Small intestine (tissue), 16 donors: Measurements from ENCODE around the gene ZNF616. TPM values are rescaled to one million over a fixed set of nuclear protein-coding genes. Genes with fewer than 3 reads are reported as not detected.

Experiments used
- DNase-seq, 2 donors: peaks; one replicate each; pipeline versions ENCODE4 v3.0.0 to v3.0.0-alpha.2; 2013
- FAIRE-seq: peaks from 2 replicates; lab custom pipeline; 2012; peaks lifted over from hg19 to GRCh38; lab: Jason Lieb, UNC
- H3K27ac ChIP-seq, 3 donors: one replicate each; pipeline ENCODE4 v1.5.1; 2013; ENCODE audit warnings: low read length in 2 of 3, mild to moderate bottlenecking in 2 of 3, control low read depth in 1 of 3, inconsistent platforms in 1 of 3, low read depth in 1 of 3, moderate library complexity in 1 of 3
- H3K27me3 ChIP-seq, 3 donors: one replicate each; pipeline ENCODE4 v1.6.1; 2013; ENCODE audit warnings: low read length in 3 of 3, inconsistent platforms in 1 of 3; ENCODE audit not compliant: control insufficient read depth in 3 of 3, insufficient read depth in 3 of 3
- H3K36me3 ChIP-seq, 3 donors: one replicate each; pipeline ENCODE4 v1.6.1; 2013; ENCODE audit warnings: low read length in 3 of 3, inconsistent platforms in 1 of 3, low read depth in 1 of 3, mild to moderate bottlenecking in 1 of 3, moderate library complexity in 1 of 3; ENCODE audit not compliant: control insufficient read depth in 3 of 3, insufficient read depth in 2 of 3
- H3K4me1 ChIP-seq, 3 donors: one replicate each; pipeline ENCODE4 v1.6.1; 2013; ENCODE audit warnings: low read length in 2 of 3, inconsistent platforms in 1 of 3, low read depth in 1 of 3, mild to moderate bottlenecking in 1 of 3, moderate library complexity in 1 of 3; ENCODE audit not compliant: control insufficient read depth in 3 of 3, insufficient read depth in 2 of 3
- H3K4me3 ChIP-seq, 3 donors: one replicate each; pipeline ENCODE4 v1.5.1; 2013; ENCODE audit warnings: low read length in 3 of 3, control low read depth in 1 of 3, inconsistent platforms in 1 of 3, low read depth in 1 of 3, mild to moderate bottlenecking in 1 of 3, moderate library complexity in 1 of 3
- H3K9me3 ChIP-seq, 2 donors: one replicate each; pipeline ENCODE4 v1.6.1; 2013; ENCODE audit warnings: low read depth in 1 of 2, low read length in 1 of 2; ENCODE audit not compliant: control insufficient read depth in 2 of 2, insufficient read depth in 1 of 2
- WGBS, 3 donors: extraction: QIAGEN DNeasy Blood & Tissue Kit; methylation state at CpG; one replicate each; pipeline ENCODE4 v1.1.7; 2013; 5-methylcytosine and 5-hydroxymethylcytosine counted together
- long read RNA-seq, 10 donors: transcript quantifications; one replicate each; lab custom pipeline, GENCODE V29; 2026
- polyA plus RNA-seq, 4 donors: library from polyadenylated mRNA; stranded (reverse) in 3 of 4; unstranded in 1 of 4; fragments of 200-250 nt in 3 of 4; fragments of 120-200 nt in 1 of 4; gene quantifications; one replicate each; pipeline versions ENCODE4 v1.2.1 to v1.2.3, GENCODE V29; 2013
- donor health status: healthy with polysubstance abuse.
- donor health status: control.
- donor health status: control.
- donor health status: Bipolar disorder and iron deficiency.
- donor health status: healthy.

Gene ZNF616
- polyA plus RNA-seq = 10 to 100 TPM in 1 of 4 donors, 1 to 10 TPM in 3; 1.1 to 11.6 (median 2.2) TPM
- long read RNA-seq, donor 1, full-length matches to known transcripts = 3 of 3 reads
- long read RNA-seq, donor 1, partial matches to known transcripts = 0 of 3 reads
- long read RNA-seq, donor 1, other reads (novel, unspliced or antisense) = 0 of 3 reads
- long read RNA-seq, donor 2, partial matches to known transcripts = 0 of 1 reads
- long read RNA-seq, donor 2, other reads (novel, unspliced or antisense) = 0 of 1 reads
- long read RNA-seq, donor 3, full-length matches to known transcripts = 1 of 1 reads
- long read RNA-seq, donor 3, partial matches to known transcripts = 0 of 1 reads
- long read RNA-seq, donor 3, other reads (novel, unspliced or antisense) = 0 of 1 reads
- long read RNA-seq, donor 4 = 0 reads
- long read RNA-seq, donor 5 = 0 reads
- long read RNA-seq, donor 6 = 0 reads
- long read RNA-seq, donor 7, partial matches to known transcripts = 0 of 1 reads
- long read RNA-seq, donor 7, other reads (novel, unspliced or antisense) = 0 of 1 reads
- long read RNA-seq, donor 8 = 0 reads
- long read RNA-seq, donor 9, full-length matches to known transcripts = 1 of 1 reads
- long read RNA-seq, donor 9, partial matches to known transcripts = 0 of 1 reads
- long read RNA-seq, donor 9, other reads (novel, unspliced or antisense) = 0 of 1 reads
- long read RNA-seq, donor 10, full-length matches to known transcripts = 6 of 6 reads
- long read RNA-seq, donor 10, partial matches to known transcripts = 0 of 6 reads
- long read RNA-seq, donor 10, other reads (novel, unspliced or antisense) = 0 of 6 reads

DNA sequence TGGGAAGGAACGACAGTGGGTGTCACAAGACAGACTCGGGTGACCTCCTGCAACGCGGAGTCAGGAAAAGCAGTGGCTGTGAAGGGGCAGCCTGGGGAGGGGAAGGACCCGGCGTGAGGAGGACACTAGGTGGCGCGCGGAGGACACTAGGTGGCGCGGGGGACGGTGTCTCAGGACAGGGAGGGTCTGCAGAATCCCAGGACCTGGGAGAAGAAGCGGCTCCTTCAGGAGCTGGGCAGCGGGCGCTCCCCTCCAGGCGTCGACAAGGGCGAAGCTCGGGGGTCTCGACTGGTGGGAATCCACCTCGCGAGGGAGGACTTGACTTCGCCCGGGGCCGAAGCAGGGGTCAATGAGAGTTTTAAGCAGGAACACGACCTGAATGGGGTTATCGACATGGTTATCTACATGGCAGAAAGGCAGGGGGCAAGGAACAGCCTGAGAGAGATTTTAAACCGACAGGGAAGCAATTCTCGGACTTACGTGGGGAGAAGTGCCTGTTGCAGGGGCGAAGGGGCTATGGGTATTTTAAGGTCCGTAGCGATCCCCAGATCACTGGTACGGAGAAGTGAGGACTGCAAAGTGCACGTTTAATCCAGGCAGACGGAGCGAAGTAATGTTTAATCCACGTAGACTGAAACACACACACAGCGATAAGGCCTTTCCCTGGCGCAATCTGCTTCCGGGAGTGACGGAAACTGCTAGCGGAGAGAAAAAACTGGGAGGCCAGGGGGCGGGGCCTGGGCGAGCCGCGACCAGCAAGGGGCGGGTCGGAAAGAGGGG lies at the start of gene ZNF616:
TSS of gene ZNF616 (minus strand) at position 687 of the 780 bp plus-strand sequence. CDS start 9,426 bp downstream, outside the sequence.
- 0 to 1% (median 1%) methylated on average over 46 to 49 of the region's 49 CpGs for WGBS, 3 donors
- FAIRE-seq (no peak), DNase-seq (peak; percentile 97 to 98)
- Histone ChIP-seq H3K4me3 (peak within 1 kb of the TSS; percentile 54 to 94 (median 70)), H3K27ac (peak within 1 kb of the TSS; percentile 87 to 99 (median 91)), H3K27me3 (no peaks in the 10 kb centered on the region), H3K9me3 (peaks cover 2 to 35% of the 10 kb centered on the region in 2 donors), H3K36me3 (peaks cover 0 to 10% (median under 1%) of the 10 kb centered on the region in 3 donors), H3K4me1 (peaks cover 0 to 9% (median 2%) of the 10 kb centered on the region in 3 donors)

DNA sequence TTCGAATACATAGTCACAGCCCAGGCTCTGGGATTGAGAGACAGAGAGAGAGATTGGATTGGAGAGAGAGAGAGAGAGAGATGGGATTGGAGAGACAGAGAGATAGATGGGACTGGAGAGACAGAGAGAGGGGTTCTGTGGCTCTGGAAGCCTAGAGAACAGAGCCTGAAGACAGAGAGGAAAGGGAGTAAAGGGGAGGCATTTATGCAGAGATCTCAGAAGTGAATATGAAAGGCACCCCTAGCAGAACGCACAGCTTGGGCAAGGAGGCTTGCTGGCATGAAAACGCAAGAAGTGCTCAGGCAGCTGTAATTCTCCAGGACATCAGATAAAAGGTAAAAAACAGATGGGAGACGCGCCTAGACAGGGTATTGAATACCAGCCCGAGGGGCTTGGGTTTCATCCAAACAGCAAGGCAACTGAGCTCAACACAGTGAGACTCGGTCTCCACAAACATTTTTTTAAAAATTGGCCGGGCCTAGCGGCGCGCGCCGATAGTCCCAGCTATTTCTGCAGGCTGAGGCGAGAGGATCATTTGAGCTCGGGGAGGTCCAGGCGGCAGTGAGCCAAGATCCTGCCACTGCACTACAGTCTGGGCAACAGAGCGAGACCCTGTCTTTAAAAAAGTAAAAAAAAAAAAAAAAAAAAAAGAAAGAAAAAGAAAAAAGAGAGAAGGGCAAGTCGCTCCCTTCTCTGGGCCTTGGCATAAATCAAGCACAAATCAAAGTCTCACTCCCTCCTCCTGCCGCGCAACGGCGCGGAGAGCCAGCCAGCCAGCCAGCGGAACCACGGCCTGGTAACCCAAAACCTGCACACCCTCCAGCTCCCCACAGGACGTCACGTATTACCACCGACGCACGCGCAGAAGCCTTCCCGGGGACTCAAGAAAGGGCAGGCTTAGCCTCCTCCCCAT lies 49.3 kb upstream of the ZNF616 start:
- peak overlapping the region; percentile 61 to 74 (median 71) for H3K27ac ChIP-seq
- H3K9me3 ChIP-seq = no peaks in the 10 kb centered on the region
- 2 to 3% (median 3%) methylated on average over 32 of the region's 32 CpGs for whole genome bisulfite sequencing, 3 donors
- H3K36me3 ChIP-seq = peaks cover 0 to 13% (median 0%) of the 10 kb centered on the region in 3 donors
- H3K4me3 ChIP-seq = peak overlapping the region in 2 of 3 donors; percentile 46 to 53
- H3K4me1 ChIP-seq = peaks cover 3 to 21% (median 7%) of the 10 kb centered on the region in 3 donors
- DNase-seq (no peak), FAIRE-seq (no peak)
- H3K27me3 ChIP-seq = no peaks in the 10 kb centered on the region

DNA sequence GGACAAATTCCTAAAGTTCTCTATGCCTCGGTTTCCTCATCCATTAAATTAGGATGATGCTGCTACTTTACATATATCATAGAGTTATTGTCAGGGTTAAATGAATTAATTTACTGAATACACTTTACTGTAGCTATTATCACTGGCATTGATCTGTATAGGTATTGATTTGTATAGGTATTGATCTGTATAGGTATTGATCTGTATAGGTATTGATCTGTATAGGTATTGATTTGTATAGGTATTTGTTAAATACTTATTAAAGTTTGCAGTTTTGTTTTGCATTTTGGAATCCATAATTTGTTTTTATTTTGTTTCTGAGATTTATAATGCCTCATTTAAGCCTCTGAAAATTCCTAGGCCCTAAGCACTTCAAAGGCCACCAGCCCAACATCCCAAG lies 47.7 kb upstream of the ZNF616 start:
- Histone ChIP-seq H3K4me3 (no peak overlapping the region), H3K4me1 (peaks cover under 1 to 19% (median 2%) of the 10 kb centered on the region in 3 donors), H3K9me3 (no peaks in the 10 kb centered on the region), H3K27me3 (no peaks in the 10 kb centered on the region), H3K27ac (no peak overlapping the region), H3K36me3 (peaks cover 0 to 4% (median 0%) of the 10 kb centered on the region in 3 donors)
- FAIRE-seq (no peak), DNase-seq (no peak)
- WGBS, 3 donors = 96 to 100% (median 100%) methylated on average over 1 of the region's 1 CpG

DNA sequence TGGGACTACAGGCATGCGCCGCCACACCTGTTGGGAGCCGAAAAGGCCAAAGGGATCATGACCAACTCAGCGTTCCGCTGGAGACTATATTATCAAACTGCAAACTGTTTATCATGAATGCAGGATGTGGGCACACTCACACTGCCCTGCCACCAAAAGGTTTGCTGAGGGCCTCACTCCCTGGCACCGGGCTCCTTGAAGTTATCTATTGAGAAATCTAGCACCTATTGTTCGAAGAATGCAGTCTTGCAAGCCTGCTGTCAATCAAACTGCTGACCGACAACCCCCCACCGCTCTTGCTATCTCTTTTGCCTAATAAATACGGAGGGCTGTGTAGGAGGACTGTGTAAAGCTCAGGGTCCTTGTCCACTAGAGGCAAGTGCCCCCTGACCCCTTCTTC lies 36.8 kb upstream of the ZNF616 start:
- H3K4me3 ChIP-seq = no peak overlapping the region
- H3K27me3 ChIP-seq = no peaks in the 10 kb centered on the region
- DNase-seq (no peak), FAIRE-seq (no peak)
- no peaks in the 10 kb centered on the region for H3K4me1 ChIP-seq
- no peak overlapping the region for H3K27ac ChIP-seq
- WGBS, 3 donors = 65 to 78% (median 75%) methylated on average over 10 of the region's 10 CpGs
- no peaks in the 10 kb centered on the region for H3K9me3 ChIP-seq
- no peaks in the 10 kb centered on the region for H3K36me3 ChIP-seq

DNA sequence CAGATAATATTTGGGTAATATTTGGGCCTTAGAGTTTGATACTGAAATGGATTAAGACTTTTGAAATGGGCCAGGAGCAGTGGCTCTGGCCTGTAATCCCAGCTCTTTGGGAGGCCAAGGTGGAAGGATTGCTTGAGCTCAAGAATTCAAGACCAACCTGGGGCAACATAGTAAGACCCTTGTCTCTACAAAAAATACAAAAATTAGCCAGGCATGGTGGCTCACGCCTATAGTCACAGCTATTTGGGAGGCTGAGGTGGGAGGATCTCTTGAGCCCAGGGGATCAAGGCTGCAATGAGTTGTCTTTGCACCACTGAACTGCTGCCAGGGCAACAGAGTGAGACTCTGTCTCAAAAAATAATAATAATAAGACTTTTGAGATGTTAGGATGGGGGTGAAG lies 32.6 kb upstream of the ZNF616 start:
- 96 to 100% (median 98%) methylated on average over 1 of the region's 1 CpG for WGBS, 3 donors
- Histone ChIP-seq H3K27me3 (no peaks in the 10 kb centered on the region), H3K27ac (no peak overlapping the region), H3K9me3 (no peaks in the 10 kb centered on the region), H3K4me3 (no peak overlapping the region), H3K4me1 (peaks cover 0 to 5% (median 4%) of the 10 kb centered on the region in 3 donors), H3K36me3 (peaks cover 4 to 8% (median 6%) of the 10 kb centered on the region in 3 donors)
- no peak for FAIRE-seq
- DNase-seq = no peak

DNA sequence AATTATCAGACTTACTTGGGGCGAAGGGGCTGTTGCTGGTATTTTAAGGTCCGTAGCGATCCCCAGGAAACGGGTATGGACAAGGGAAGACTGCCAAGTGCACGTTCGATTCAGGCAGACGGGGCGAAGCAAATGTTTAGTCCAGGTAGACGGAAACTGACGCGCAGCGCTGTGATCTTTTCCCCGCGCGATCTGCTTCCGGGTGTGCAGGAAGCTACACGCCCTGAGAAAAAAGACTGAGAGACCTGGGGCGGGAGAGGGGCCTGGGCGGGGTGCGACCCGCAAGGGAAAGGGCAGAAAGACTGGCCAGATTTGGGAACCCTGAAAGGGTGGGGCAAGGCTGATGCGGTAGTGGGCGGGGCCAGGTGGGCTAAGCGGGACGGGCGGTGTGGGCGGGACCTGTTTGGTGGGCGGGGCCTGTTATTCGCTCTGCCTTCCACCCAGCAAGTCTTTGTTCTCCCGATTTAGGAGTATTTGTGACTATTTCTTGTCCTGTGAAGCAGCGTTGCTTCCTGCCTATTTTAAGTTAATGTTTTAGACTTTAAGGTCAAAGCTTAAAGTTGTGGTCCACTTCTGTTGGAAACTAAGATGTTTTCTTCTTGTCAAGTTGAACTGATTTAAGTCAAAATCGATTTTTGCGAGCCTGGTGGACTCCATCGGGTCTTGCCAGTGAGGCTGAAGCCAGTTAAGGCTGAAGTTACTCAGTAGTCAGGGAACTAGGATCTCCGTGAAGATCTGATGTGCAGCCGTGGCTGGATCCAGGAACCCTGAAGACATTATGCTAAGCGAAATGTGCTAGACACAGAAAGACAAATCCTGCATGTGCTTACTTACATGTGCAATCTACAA lies 31.8 kb upstream of the ZNF616 start, which contains the start of gene ZNF836:
TSS of gene ZNF836 (minus strand) at position 301 of the 849 bp plus-strand sequence. CDS start 3,549 bp downstream, outside the sequence.
- Histone ChIP-seq H3K36me3 (peaks cover 4 to 11% (median 8%) of the 10 kb centered on the region in 3 donors), H3K9me3 (peaks cover 0 to 3% of the 10 kb centered on the region in 2 donors), H3K4me1 (peaks cover 0 to 5% (median 4%) of the 10 kb centered on the region in 3 donors), H3K27me3 (no peaks in the 10 kb centered on the region), H3K4me3 (peak within 1 kb of the TSS; percentile 62 to 77 (median 70)), H3K27ac (peak within 1 kb of the TSS; percentile 73 to 95 (median 92))
- peak; percentile 88 to 90 for DNase-seq
- FAIRE-seq = no peak
- 6 to 8% (median 7%) methylated on average over 37 of the region's 37 CpGs for WGBS, 3 donors
